Suprapubic skin (tissue), 4 donors: ENCODE results near the gene PODN. TPM values are rescaled to one million over a fixed set of nuclear protein-coding genes. Genes with fewer than 3 reads are reported as not detected.

Source experiments
- DNase-seq, 2 donors: peaks; one replicate each; pipeline ENCODE4 v3.0.0-alpha.2; 2019; ENCODE audit warnings: low spot score in 2 of 2
- H3K27ac ChIP-seq: fragments of 200-600 bp; sonication (generic); one replicate; pipeline ENCODE4 v1.5.1; 2019
- H3K27me3 ChIP-seq: fragments of 200-600 bp; sonication (generic); one replicate; pipeline ENCODE4 v1.5.1; 2019
- H3K36me3 ChIP-seq: fragments of 200-600 bp; sonication (generic); one replicate; pipeline ENCODE4 v1.5.1; 2019
- H3K4me1 ChIP-seq: fragments of 200-600 bp; sonication (generic); one replicate; pipeline ENCODE4 v1.5.1; 2019
- H3K4me3 ChIP-seq: fragments of 200-600 bp; sonication (generic); one replicate; pipeline ENCODE4 v1.5.1; 2019; ENCODE audit warnings: mild to moderate bottlenecking
- H3K9me3 ChIP-seq: fragments of 200-600 bp; sonication (generic); one replicate; pipeline ENCODE4 v1.5.1; 2019
- EP300 ChIP-seq: sonication (generic); formaldehyde crosslinking; IDR thresholded peaks from one replicate; pipeline ENCODE4 v1.6.1; 2017; ENCODE audit warnings: antibody characterized with exemption
- POLR2A ChIP-seq, 2 donors: fragments of 450-650 bp; IDR thresholded peaks; one replicate each; pipeline ENCODE4 v1.6.1; 2017; ENCODE audit warnings: antibody characterized with exemption in 2 of 2, mild to moderate bottlenecking in 2 of 2, moderate library complexity in 2 of 2
- POLR2AphosphoS5 ChIP-seq, 3 donors: sonication (generic); formaldehyde crosslinking; IDR thresholded peaks; one replicate each; pipeline ENCODE4 v1.6.1; 2017; ENCODE audit warnings: antibody characterized with exemption in 3 of 3
- WGBS: methylation state at CpG from one replicate; pipeline ENCODE4 v1.1.5; 2018; 5-methylcytosine and 5-hydroxymethylcytosine counted together
- total RNA-seq, 4 donors: library from RNA; depleted of rRNA; stranded (reverse); fragments of >200 nt; gene quantifications; one replicate each; pipeline ENCODE4 v1.1.0, GENCODE V29; 2016
- TF ChIP-seq, protein P1 (sequence below), 2 donors: fragments of 200-600 bp in 1 of 2; fragments of 450-650 bp in 1 of 2; sonication (generic) in 1 of 2; IDR thresholded peaks; one replicate each; pipeline ENCODE4 v1.5.1; 2016 to 2019; ENCODE audit warnings: antibody characterized with exemption in 2 of 2, mild to moderate bottlenecking in 1 of 2, moderate library complexity in 1 of 2

PODN gene
- total RNA-seq, 4 donors from 2014 or later, result 13.9 to 32.8 (median 19.8) TPM

DNA sequence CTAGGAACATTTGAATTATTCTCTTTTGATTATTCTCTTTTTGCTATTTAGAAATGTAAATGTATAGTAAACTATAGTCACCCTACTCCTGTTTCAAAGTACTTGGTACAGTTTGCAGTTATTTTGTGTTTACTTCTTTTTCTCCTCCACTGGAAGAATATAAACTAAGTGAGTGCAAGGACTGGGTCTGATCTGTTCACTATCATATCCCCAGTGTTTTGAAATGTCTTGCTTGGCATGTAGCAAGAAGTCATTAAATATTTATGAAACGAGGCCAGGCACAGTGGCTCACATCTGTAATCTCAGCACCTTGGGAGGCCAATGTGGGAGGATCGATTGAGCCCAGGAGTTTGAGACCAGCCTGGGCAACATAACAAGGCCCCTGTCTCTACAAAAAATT is 35.8 kb upstream of the PODN start:
- Histone ChIP-seq H3K36me3 (peaks cover 16% of the 10 kb centered on the region), H3K4me3 (no peak overlapping the region), H3K27ac (no peak overlapping the region), H3K27me3 (no peaks in the 10 kb centered on the region), H3K9me3 (no peaks in the 10 kb centered on the region), H3K4me1 (no peaks in the 10 kb centered on the region)
- 44% methylated on average over 2 of the region's 2 CpGs for WGBS
- TF ChIP-seq, protein P1, sequence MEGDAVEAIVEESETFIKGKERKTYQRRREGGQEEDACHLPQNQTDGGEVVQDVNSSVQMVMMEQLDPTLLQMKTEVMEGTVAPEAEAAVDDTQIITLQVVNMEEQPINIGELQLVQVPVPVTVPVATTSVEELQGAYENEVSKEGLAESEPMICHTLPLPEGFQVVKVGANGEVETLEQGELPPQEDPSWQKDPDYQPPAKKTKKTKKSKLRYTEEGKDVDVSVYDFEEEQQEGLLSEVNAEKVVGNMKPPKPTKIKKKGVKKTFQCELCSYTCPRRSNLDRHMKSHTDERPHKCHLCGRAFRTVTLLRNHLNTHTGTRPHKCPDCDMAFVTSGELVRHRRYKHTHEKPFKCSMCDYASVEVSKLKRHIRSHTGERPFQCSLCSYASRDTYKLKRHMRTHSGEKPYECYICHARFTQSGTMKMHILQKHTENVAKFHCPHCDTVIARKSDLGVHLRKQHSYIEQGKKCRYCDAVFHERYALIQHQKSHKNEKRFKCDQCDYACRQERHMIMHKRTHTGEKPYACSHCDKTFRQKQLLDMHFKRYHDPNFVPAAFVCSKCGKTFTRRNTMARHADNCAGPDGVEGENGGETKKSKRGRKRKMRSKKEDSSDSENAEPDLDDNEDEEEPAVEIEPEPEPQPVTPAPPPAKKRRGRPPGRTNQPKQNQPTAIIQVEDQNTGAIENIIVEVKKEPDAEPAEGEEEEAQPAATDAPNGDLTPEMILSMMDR (IDR thresholded peaks at IDR 0.05), result no peak
- no peak for TF ChIP-seq EP300
- no peak for TF ChIP-seq POLR2A (IDR thresholded peaks at IDR 0.05)
- TF ChIP-seq POLR2AphosphoS5 (IDR thresholded peaks at IDR 0.05), result no peak
- no peak for DNase-seq

DNA sequence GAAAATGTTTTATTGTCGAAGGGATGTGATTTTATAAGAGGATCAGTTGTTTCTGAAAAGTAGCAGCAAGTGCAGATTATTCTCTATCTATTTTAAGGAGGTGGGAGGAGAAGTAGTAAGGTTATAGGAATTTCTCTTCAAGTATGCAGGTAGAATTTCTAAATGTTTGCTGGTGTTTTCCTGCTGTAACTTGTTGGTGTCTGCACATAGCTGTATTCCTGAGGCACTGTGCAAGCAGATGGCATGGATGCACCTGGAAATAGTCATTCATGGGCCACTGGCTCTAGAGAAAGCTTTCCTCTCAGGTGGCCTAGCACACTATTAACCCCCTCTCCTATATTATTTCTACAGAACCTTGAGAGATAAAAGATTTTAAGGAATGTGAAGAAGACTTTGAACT is 30.3 kb upstream of the PODN start:
- no peak overlapping the region for H3K27ac ChIP-seq
- H3K9me3 ChIP-seq, result no peaks in the 10 kb centered on the region
- no peak overlapping the region for H3K4me3 ChIP-seq
- no peak for DNase-seq
- H3K27me3 ChIP-seq, result no peaks in the 10 kb centered on the region
- 55% methylated on average over 1 of the region's 1 CpG for WGBS
- no peaks in the 10 kb centered on the region for H3K4me1 ChIP-seq
- TF ChIP-seq, protein P1 (IDR thresholded peaks at IDR 0.05), result no peak
- no peak for TF ChIP-seq EP300
- no peak for TF ChIP-seq POLR2AphosphoS5 (IDR thresholded peaks at IDR 0.05)
- no peak for TF ChIP-seq POLR2A (IDR thresholded peaks at IDR 0.05)
- peaks cover 20% of the 10 kb centered on the region for H3K36me3 ChIP-seq

DNA sequence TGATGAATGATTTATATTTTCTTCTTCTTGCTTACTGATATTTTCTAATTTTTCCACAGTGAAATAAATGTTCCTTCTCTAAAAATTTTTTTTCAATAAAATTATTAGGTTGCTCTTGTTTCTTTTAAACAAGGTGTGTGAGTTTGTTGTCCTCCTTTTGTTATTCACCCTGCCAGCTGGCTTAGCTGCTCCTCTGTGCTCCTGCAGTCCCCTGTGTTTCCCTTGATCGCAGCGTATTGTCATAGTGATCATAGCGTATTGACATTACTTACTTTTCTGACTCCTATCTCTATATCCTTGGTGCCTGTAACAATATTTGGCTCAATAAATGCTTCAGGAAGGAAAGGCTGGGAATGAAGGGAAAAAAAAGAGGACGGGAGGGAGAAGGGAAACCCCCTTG is 24.9 kb upstream of the PODN start:
- TF ChIP-seq EP300, result no peak
- TF ChIP-seq, protein P1 (IDR thresholded peaks at IDR 0.05), result no peak
- no peak for TF ChIP-seq POLR2AphosphoS5 (IDR thresholded peaks at IDR 0.05)
- TF ChIP-seq POLR2A (IDR thresholded peaks at IDR 0.05), result no peak
- no peak overlapping the region for H3K4me3 ChIP-seq
- H3K27ac ChIP-seq, result no peak overlapping the region
- 89% methylated on average over 4 of the region's 4 CpGs for WGBS
- no peaks in the 10 kb centered on the region for H3K4me1 ChIP-seq
- peaks cover 32% of the 10 kb centered on the region for H3K36me3 ChIP-seq
- no peaks in the 10 kb centered on the region for H3K9me3 ChIP-seq
- DNase-seq, result no peak
- no peaks in the 10 kb centered on the region for H3K27me3 ChIP-seq

DNA sequence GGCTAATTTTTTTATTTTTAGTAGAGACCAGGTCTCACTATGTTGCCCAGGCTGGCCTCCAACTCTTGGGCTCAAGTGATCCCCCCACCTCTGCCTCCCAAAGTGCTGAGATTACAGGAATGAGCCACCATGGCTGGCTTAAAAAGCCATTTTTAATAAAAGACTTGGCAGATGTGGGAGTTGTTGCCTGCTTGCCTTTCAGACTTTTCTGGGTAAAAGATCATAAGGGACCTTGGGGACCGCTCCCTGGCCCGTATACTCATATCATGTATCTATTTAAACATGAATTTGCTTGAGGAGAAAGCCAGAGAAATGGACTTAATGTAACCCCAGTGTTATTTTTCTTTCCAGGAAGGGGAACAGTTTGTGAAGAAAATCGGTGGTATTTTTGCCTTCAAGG is 23.4 kb upstream of the PODN start:
- no peaks in the 10 kb centered on the region for H3K27me3 ChIP-seq
- 62% methylated on average over 3 of the region's 3 CpGs for WGBS
- H3K4me1 ChIP-seq, result no peaks in the 10 kb centered on the region
- TF ChIP-seq POLR2A (IDR thresholded peaks at IDR 0.05), result no peak
- TF ChIP-seq EP300, result no peak
- TF ChIP-seq, protein P1 (IDR thresholded peaks at IDR 0.05), result no peak
- TF ChIP-seq POLR2AphosphoS5 (IDR thresholded peaks at IDR 0.05), result no peak
- DNase-seq, result no peak
- H3K4me3 ChIP-seq, result no peak overlapping the region
- H3K27ac ChIP-seq, result no peak overlapping the region
- H3K36me3 ChIP-seq, result peaks cover 28% of the 10 kb centered on the region
- no peaks in the 10 kb centered on the region for H3K9me3 ChIP-seq

DNA sequence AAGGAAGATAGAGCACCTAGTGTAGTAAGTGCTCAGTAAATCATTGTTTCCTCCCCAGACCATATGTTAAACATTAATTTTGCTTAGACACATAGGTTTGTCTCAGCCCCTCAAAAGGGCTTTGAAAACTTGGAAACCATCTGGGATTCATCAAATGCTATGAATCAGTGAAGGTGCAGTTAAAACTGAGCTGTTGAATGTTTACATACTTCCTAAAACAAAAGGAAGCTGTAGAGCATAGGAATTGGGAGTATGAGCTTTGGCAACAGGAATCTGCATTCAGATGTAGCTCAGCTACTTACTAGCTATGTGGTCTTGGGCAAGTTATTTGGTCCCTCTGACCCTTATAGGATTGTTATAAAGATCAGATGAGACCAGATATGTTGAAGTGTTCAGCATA is 18.7 kb upstream of the PODN start:
- no peak for DNase-seq
- H3K4me1 ChIP-seq, result peaks cover 12% of the 10 kb centered on the region
- TF ChIP-seq EP300 (no peak), POLR2A (IDR thresholded peaks at IDR 0.05) (no peak), POLR2AphosphoS5 (IDR thresholded peaks at IDR 0.05) (no peak)
- TF ChIP-seq, protein P1 (IDR thresholded peaks at IDR 0.05), result no peak
- no peak overlapping the region for H3K4me3 ChIP-seq
- no peaks in the 10 kb centered on the region for H3K27me3 ChIP-seq
- H3K27ac ChIP-seq, result no peak overlapping the region
- no peaks in the 10 kb centered on the region for H3K9me3 ChIP-seq
- peaks cover 35% of the 10 kb centered on the region for H3K36me3 ChIP-seq
